ENCODE measurements around the gene KRT2. TPM values are rescaled to one million over a fixed set of nuclear protein-coding genes. Genes with fewer than 3 reads are reported as not detected.

The KRT2 gene
- total and polyA plus RNA-seq, 2 experiments from 2014 or later: not detected

DNA sequence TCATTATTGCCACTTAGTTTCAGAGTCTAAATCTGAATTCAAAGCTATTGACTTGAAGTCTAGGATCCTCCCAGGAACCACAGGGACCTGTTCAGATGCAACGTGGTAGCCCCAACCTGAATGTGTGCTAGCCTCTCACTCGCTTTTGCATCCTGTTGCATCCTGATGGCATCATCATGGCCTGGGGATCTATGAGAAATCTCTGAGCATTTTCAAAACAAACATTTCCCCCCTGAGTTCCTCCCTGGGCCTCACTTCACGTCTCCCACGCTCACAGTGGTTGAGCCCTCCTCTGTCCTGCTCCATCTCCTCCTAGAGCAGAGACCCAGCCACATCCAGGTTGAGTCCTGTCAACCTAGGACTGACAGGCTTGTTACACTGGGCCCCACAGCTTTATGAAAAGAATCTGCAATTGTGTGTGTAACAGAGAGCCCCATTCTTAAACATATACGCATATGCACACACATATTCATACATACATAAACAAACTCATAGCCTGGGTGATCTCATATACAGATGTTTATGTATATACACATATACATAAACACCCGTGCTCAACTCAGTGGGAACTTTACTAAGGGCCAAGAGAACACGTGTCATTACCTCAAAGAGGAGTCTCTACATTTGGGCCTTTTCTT, 45.3 kb downstream of the KRT2 start:
- H3K4me3 ChIP-seq: no peak overlapping the region
- no peaks in the 10 kb centered on the region for H4K20me1 ChIP-seq (ENCODE audit: insufficient read depth, poor library complexity, severe bottlenecking)
- DNase-seq (ENCODE audit: low spot score): no peak
- no peaks in the 10 kb centered on the region for H3K4me1 ChIP-seq (ENCODE audit: insufficient read depth)
- no peak overlapping the region for H2AFZ ChIP-seq
- TF ChIP-seq, protein P1, sequence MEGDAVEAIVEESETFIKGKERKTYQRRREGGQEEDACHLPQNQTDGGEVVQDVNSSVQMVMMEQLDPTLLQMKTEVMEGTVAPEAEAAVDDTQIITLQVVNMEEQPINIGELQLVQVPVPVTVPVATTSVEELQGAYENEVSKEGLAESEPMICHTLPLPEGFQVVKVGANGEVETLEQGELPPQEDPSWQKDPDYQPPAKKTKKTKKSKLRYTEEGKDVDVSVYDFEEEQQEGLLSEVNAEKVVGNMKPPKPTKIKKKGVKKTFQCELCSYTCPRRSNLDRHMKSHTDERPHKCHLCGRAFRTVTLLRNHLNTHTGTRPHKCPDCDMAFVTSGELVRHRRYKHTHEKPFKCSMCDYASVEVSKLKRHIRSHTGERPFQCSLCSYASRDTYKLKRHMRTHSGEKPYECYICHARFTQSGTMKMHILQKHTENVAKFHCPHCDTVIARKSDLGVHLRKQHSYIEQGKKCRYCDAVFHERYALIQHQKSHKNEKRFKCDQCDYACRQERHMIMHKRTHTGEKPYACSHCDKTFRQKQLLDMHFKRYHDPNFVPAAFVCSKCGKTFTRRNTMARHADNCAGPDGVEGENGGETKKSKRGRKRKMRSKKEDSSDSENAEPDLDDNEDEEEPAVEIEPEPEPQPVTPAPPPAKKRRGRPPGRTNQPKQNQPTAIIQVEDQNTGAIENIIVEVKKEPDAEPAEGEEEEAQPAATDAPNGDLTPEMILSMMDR (IDR thresholded peaks at IDR 0.05; ENCODE audit: poor library complexity): no peak
- TF ChIP-seq EZH2 (IDR thresholded peaks at IDR 0.05; ENCODE audit: borderline replicate concordance) (no peak), EZH2phosphoT487 (IDR thresholded peaks at IDR 0.05; ENCODE audit: low read depth, severe bottlenecking, unreplicated experiment) (no peak)
- H3K4me2 ChIP-seq: no peak overlapping the region
- 82% methylated on average over 7 of the region's 7 CpGs for WGBS (ENCODE audit: low lambda C conversion rate, missing lambda C conversion rate)
- H3K9me2 ChIP-seq (replicated peaks; ENCODE audit: insufficient read depth): no peaks in the 10 kb centered on the region
- H3K36me3 ChIP-seq (replicated peaks; ENCODE audit: insufficient read depth, low read depth): no peaks in the 10 kb centered on the region
- no peaks in the 10 kb centered on the region for H3K79me2 ChIP-seq
- no peaks in the 10 kb centered on the region for H3K9me3 ChIP-seq (ENCODE audit: low read depth)
- no peak overlapping the region for H3K27ac ChIP-seq
- peaks cover 41% of the 10 kb centered on the region for H3K27me3 ChIP-seq

DNA sequence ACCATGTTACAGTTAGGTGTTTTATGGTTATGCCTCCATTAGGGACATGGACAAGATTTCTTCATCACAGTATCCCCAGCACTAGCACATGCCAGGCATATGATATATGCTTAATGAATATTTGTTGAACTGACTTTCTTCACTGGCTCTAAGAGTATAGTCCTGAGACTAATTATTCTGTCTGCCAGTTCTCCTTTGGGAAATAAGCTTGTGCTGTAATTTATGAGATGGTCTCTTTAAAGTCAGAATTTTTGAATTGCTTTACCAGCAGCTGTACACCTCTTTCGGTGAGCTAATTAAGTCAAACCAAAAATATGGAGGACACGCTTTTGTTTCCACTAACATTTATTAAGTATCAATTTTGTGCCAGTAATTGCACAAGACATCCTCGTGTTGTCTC, 45.9 kb downstream of the KRT2 start:
- no peak for DNase-seq (ENCODE audit: low spot score)
- no peaks in the 10 kb centered on the region for H3K4me1 ChIP-seq (ENCODE audit: insufficient read depth)
- 75% methylated on average over 3 of the region's 3 CpGs for WGBS (ENCODE audit: low lambda C conversion rate, missing lambda C conversion rate)
- H3K9me3 ChIP-seq (ENCODE audit: low read depth): no peaks in the 10 kb centered on the region
- H3K9me2 ChIP-seq (replicated peaks; ENCODE audit: insufficient read depth): no peaks in the 10 kb centered on the region
- H3K27ac ChIP-seq: no peak overlapping the region
- H3K79me2 ChIP-seq: no peaks in the 10 kb centered on the region
- H3K27me3 ChIP-seq: peaks cover 37% of the 10 kb centered on the region
- H2AFZ ChIP-seq: no peak overlapping the region
- no peaks in the 10 kb centered on the region for H4K20me1 ChIP-seq (ENCODE audit: insufficient read depth, poor library complexity, severe bottlenecking)
- no peaks in the 10 kb centered on the region for H3K36me3 ChIP-seq (replicated peaks; ENCODE audit: insufficient read depth, low read depth)
- TF ChIP-seq, protein P1 (IDR thresholded peaks at IDR 0.05; ENCODE audit: poor library complexity): no peak
- no peak for TF ChIP-seq EZH2 (IDR thresholded peaks at IDR 0.05; ENCODE audit: borderline replicate concordance)
- no peak for TF ChIP-seq EZH2phosphoT487 (IDR thresholded peaks at IDR 0.05; ENCODE audit: low read depth, severe bottlenecking, unreplicated experiment)
- no peak overlapping the region for H3K4me3 ChIP-seq
- no peak overlapping the region for H3K4me2 ChIP-seq

DNA sequence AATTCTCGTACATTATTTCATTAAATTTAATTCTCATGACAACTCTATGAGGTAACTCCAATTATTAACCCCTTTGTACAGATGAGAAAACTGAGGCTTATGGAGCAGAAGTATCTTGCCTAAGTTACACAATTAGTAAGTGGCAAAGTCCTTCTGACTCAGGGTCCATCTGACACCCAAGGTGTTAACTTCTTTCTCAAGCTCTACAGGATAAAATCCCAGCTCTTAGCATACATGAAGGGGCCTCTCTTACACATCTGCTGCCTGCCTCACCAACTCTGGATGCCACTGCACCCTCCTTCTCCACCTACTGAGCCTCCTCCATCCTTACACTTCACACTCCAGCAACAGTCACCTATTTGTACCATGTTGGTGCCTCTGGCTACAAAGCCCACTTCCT, 46.5 kb downstream of the KRT2 start:
- TF ChIP-seq, protein P1 (IDR thresholded peaks at IDR 0.05; ENCODE audit: poor library complexity): no peak
- TF ChIP-seq EZH2phosphoT487 (IDR thresholded peaks at IDR 0.05; ENCODE audit: low read depth, severe bottlenecking, unreplicated experiment): no peak
- TF ChIP-seq EZH2 (IDR thresholded peaks at IDR 0.05; ENCODE audit: borderline replicate concordance): no peak
- Histone ChIP-seq H3K27me3 (peaks cover 31% of the 10 kb centered on the region), H2AFZ (no peak overlapping the region), H3K4me2 (no peak overlapping the region), H3K4me3 (no peak overlapping the region), H4K20me1 (ENCODE audit: insufficient read depth, poor library complexity, severe bottlenecking) (no peaks in the 10 kb centered on the region), H3K27ac (no peak overlapping the region), H3K79me2 (no peaks in the 10 kb centered on the region), H3K36me3 (replicated peaks; ENCODE audit: insufficient read depth, low read depth) (no peaks in the 10 kb centered on the region), H3K9me2 (replicated peaks; ENCODE audit: insufficient read depth) (no peaks in the 10 kb centered on the region), H3K9me3 (ENCODE audit: low read depth) (no peaks in the 10 kb centered on the region), H3K4me1 (ENCODE audit: insufficient read depth) (no peaks in the 10 kb centered on the region)
- DNase-seq (ENCODE audit: low spot score): no peak
- 88% methylated on average over 1 of the region's 1 CpG for WGBS (ENCODE audit: low lambda C conversion rate, missing lambda C conversion rate)

Measured in hepatocyte (in vitro differentiated cells).